ENCODE data around the gene PPT1. TPM values are rescaled to one million over a fixed set of nuclear protein-coding genes. Genes with fewer than 3 reads are reported as not detected.

The PPT1 gene
- total and polyA plus RNA-seq, 2 of the 13 experiments (the other 11 are each of a cell fraction or from before 2014, with no cell fraction given), result 129 TPM

GRCh38 chr1:40058453-40059337 lies 38.4 kb downstream of the PPT1 start (continued):
- TF ChIP-seq CBX2 (IDR thresholded peaks at IDR 0.05; ENCODE audit: low read depth, low read length) (no peak), CBX2 (CRISPR knock-in tag; IDR thresholded peaks at IDR 0.05; ENCODE audit: low read depth) (no peak), TEAD2 (CRISPR knock-in tag; IDR thresholded peaks at IDR 0.05) (no peak), ZNF773 (CRISPR knock-in tag; IDR thresholded peaks at IDR 0.05; ENCODE audit: borderline replicate concordance) (no peak), MYPOP (CRISPR knock-in tag; IDR thresholded peaks at IDR 0.05) (no peak), SCMH1 (CRISPR knock-in tag; IDR thresholded peaks at IDR 0.05; ENCODE audit: borderline replicate concordance) (no peak), PCBP1 (IDR thresholded peaks at IDR 0.05; ENCODE audit: borderline replicate concordance, low read depth, low read length) (no peak), KMT2B (CRISPR knock-in tag; IDR thresholded peaks at IDR 0.05) (no peak), ELF3 (CRISPR knock-in tag; IDR thresholded peaks at IDR 0.05) (peak; percentile 68; the same call in 1 of the 2 replicates), RBM39 (IDR thresholded peaks at IDR 0.05; ENCODE audit: low read depth, low read length, poor library complexity, severe bottlenecking) (no peak), REPIN1 (CRISPR knock-in tag; IDR thresholded peaks at IDR 0.05; ENCODE audit: borderline replicate concordance, low read depth) (no peak), HHEX (CRISPR knock-in tag; IDR thresholded peaks at IDR 0.05) (no peak), ELF4 (CRISPR knock-in tag; IDR thresholded peaks at IDR 0.05; ENCODE audit: borderline replicate concordance) (0 out of 2 replicates have a peak, but pooled peaks have one; percentile 58), CREM (IDR thresholded peaks at IDR 0.05) (peak; percentile 43; the same call in 1 of the 2 replicates), CREM (CRISPR knock-in tag; IDR thresholded peaks at IDR 0.05) (no peak), GATAD1 (CRISPR knock-in tag; IDR thresholded peaks at IDR 0.05) (no peak), ZNF17 (CRISPR knock-in tag; IDR thresholded peaks at IDR 0.05) (no peak), REL (CRISPR knock-in tag; conservative IDR thresholded peaks at IDR 0.05) (no peak)
- TF ChIP-seq, protein P1, sequence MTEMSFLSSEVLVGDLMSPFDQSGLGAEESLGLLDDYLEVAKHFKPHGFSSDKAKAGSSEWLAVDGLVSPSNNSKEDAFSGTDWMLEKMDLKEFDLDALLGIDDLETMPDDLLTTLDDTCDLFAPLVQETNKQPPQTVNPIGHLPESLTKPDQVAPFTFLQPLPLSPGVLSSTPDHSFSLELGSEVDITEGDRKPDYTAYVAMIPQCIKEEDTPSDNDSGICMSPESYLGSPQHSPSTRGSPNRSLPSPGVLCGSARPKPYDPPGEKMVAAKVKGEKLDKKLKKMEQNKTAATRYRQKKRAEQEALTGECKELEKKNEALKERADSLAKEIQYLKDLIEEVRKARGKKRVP (CRISPR knock-in tag; IDR thresholded peaks at IDR 0.05), result no peak
- TF ChIP-seq, protein P2, sequence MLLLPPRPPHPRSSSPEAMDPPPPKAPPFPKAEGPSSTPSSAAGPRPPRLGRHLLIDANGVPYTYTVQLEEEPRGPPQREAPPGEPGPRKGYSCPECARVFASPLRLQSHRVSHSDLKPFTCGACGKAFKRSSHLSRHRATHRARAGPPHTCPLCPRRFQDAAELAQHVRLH (CRISPR knock-in tag; IDR thresholded peaks at IDR 0.05; ENCODE audit: borderline replicate concordance, low read depth), result peak; percentile 49; the same call in 1 of the 2 replicates
- TF ChIP-seq, protein P3, sequence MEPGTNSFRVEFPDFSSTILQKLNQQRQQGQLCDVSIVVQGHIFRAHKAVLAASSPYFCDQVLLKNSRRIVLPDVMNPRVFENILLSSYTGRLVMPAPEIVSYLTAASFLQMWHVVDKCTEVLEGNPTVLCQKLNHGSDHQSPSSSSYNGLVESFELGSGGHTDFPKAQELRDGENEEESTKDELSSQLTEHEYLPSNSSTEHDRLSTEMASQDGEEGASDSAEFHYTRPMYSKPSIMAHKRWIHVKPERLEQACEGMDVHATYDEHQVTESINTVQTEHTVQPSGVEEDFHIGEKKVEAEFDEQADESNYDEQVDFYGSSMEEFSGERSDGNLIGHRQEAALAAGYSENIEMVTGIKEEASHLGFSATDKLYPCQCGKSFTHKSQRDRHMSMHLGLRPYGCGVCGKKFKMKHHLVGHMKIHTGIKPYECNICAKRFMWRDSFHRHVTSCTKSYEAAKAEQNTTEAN (CRISPR knock-in tag; conservative IDR thresholded peaks at IDR 0.05), result no peak
- TF ChIP-seq, protein P4, sequence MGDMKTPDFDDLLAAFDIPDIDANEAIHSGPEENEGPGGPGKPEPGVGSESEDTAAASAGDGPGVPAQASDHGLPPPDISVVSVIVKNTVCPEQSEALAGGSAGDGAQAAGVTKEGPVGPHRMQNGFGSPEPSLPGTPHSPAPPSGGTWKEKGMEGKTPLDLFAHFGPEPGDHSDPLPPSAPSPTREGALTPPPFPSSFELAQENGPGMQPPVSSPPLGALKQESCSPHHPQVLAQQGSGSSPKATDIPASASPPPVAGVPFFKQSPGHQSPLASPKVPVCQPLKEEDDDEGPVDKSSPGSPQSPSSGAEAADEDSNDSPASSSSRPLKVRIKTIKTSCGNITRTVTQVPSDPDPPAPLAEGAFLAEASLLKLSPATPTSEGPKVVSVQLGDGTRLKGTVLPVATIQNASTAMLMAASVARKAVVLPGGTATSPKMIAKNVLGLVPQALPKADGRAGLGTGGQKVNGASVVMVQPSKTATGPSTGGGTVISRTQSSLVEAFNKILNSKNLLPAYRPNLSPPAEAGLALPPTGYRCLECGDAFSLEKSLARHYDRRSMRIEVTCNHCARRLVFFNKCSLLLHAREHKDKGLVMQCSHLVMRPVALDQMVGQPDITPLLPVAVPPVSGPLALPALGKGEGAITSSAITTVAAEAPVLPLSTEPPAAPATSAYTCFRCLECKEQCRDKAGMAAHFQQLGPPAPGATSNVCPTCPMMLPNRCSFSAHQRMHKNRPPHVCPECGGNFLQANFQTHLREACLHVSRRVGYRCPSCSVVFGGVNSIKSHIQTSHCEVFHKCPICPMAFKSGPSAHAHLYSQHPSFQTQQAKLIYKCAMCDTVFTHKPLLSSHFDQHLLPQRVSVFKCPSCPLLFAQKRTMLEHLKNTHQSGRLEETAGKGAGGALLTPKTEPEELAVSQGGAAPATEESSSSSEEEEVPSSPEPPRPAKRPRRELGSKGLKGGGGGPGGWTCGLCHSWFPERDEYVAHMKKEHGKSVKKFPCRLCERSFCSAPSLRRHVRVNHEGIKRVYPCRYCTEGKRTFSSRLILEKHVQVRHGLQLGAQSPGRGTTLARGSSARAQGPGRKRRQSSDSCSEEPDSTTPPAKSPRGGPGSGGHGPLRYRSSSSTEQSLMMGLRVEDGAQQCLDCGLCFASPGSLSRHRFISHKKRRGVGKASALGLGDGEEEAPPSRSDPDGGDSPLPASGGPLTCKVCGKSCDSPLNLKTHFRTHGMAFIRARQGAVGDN (CRISPR knock-in tag; IDR thresholded peaks at IDR 0.05), result no peak
